Ishikawa (cell line): ENCODE measurements around the gene ACOT12.

ENCODE experiments used
- CEBPB ChIP-seq: IDR thresholded peaks from 2 replicates; pipeline ENCODE4 v1.6.1; 2012
- CREB1 ChIP-seq: IDR thresholded peaks from 2 replicates; pipeline ENCODE4 v1.6.1; 2012; ENCODE audit warnings: low read depth
- EGR1 ChIP-seq: IDR thresholded peaks from 2 replicates; pipeline ENCODE4 v1.6.1; 2012
- EP300 ChIP-seq: IDR thresholded peaks from 2 replicates; pipeline ENCODE4 v1.6.1; 2012; ENCODE audit warnings: borderline replicate concordance
- FOXM1 ChIP-seq: IDR thresholded peaks from 2 replicates; pipeline ENCODE4 v1.6.1; 2012; ENCODE audit warnings: low read depth, borderline replicate concordance
- NFIC ChIP-seq: IDR thresholded peaks from 2 replicates; pipeline ENCODE4 v1.6.1; 2012
- RAD21 ChIP-seq: IDR thresholded peaks from 2 replicates; pipeline ENCODE4 v1.6.1; 2012; ENCODE audit warnings: low read depth
- TAF1 ChIP-seq: IDR thresholded peaks from 2 replicates; pipeline ENCODE4 v1.6.1; 2012; ENCODE audit warnings: low read depth, mild to moderate bottlenecking
- YY1 ChIP-seq: IDR thresholded peaks from 2 replicates; pipeline ENCODE4 v1.6.1; 2012; ENCODE audit warnings: low read depth
- ZBTB7A ChIP-seq: IDR thresholded peaks from 2 replicates; pipeline ENCODE4 v1.6.1; 2012; ENCODE audit warnings: low read depth
- TF ChIP-seq, protein P1 (sequence below): IDR thresholded peaks from 2 replicates; pipeline ENCODE4 v1.6.1; 2012
- TF ChIP-seq, protein P2 (sequence below): IDR thresholded peaks from 2 replicates; pipeline ENCODE4 v1.6.1; 2012
- TF ChIP-seq, protein P3 (sequence below): IDR thresholded peaks from 2 replicates; pipeline ENCODE4 v1.6.1; 2012; ENCODE audit warnings: low read depth, mild to moderate bottlenecking

DNA sequence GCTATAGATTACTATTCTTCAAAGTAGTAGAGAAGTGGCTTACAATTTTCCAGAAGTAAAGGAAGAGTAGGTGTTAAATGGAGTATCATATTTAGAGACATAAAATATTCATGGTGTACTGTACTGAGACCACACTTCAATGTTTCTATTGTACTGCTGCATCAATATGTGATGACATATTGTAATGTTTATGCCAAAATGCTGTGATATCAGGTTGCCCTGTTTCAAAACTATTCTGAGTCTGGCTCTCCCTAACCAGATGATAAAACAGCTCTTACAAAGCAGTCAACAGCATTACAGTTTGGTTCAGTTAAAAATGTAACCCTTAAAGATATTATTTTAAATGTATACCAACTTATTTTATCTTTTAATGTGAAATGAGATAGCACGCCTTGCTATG lies 30.8 kb upstream of the ACOT12 start:
- TF ChIP-seq CEBPB (no peak), YY1 (no peak), EP300 (no peak), RAD21 (no peak), TAF1 (no peak), FOXM1 (no peak), CREB1 (no peak), NFIC (no peak), EGR1 (no peak), ZBTB7A (no peak)
- TF ChIP-seq, protein P1, sequence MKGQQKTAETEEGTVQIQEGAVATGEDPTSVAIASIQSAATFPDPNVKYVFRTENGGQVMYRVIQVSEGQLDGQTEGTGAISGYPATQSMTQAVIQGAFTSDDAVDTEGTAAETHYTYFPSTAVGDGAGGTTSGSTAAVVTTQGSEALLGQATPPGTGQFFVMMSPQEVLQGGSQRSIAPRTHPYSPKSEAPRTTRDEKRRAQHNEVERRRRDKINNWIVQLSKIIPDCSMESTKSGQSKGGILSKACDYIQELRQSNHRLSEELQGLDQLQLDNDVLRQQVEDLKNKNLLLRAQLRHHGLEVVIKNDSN: no peak
- TF ChIP-seq, protein P2, sequence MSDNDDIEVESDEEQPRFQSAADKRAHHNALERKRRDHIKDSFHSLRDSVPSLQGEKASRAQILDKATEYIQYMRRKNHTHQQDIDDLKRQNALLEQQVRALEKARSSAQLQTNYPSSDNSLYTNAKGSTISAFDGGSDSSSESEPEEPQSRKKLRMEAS: no peak
- TF ChIP-seq, protein P3, sequence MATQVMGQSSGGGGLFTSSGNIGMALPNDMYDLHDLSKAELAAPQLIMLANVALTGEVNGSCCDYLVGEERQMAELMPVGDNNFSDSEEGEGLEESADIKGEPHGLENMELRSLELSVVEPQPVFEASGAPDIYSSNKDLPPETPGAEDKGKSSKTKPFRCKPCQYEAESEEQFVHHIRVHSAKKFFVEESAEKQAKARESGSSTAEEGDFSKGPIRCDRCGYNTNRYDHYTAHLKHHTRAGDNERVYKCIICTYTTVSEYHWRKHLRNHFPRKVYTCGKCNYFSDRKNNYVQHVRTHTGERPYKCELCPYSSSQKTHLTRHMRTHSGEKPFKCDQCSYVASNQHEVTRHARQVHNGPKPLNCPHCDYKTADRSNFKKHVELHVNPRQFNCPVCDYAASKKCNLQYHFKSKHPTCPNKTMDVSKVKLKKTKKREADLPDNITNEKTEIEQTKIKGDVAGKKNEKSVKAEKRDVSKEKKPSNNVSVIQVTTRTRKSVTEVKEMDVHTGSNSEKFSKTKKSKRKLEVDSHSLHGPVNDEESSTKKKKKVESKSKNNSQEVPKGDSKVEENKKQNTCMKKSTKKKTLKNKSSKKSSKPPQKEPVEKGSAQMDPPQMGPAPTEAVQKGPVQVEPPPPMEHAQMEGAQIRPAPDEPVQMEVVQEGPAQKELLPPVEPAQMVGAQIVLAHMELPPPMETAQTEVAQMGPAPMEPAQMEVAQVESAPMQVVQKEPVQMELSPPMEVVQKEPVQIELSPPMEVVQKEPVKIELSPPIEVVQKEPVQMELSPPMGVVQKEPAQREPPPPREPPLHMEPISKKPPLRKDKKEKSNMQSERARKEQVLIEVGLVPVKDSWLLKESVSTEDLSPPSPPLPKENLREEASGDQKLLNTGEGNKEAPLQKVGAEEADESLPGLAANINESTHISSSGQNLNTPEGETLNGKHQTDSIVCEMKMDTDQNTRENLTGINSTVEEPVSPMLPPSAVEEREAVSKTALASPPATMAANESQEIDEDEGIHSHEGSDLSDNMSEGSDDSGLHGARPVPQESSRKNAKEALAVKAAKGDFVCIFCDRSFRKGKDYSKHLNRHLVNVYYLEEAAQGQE: no peak
